HepG2 (cell line): ENCODE data around the gene FRMD6. TPM values are rescaled to one million over a fixed set of nuclear protein-coding genes. Genes with fewer than 3 reads are reported as not detected.
A peak's percentile ranks its signal among the peaks of the same experiment; 100 is the strongest.

ENCODE experiments used
- CBFB ChIP-seq: sonication (generic); formaldehyde crosslinking; IDR thresholded peaks from 2 replicates; pipeline ENCODE4 v1.4.0; 2020; ENCODE audit warnings: missing genetic modification reagents
- CTCF ChIP-seq: sonication (generic); formaldehyde crosslinking; IDR thresholded peaks from 2 replicates; pipeline ENCODE4 v1.5.0; 2020; ENCODE audit warnings: mild to moderate bottlenecking, missing genetic modification reagents, moderate library complexity
- GLI4 ChIP-seq: sonication (generic); formaldehyde crosslinking; IDR thresholded peaks from 2 replicates; pipeline ENCODE4 v1.5.1; 2020; ENCODE audit warnings: missing genetic modification reagents, mild to moderate bottlenecking, moderate library complexity, borderline replicate concordance
- JUND ChIP-seq: sonication (generic); formaldehyde crosslinking; IDR thresholded peaks from 2 replicates; pipeline ENCODE4 v1.8.0; 2022; ENCODE audit warnings: mild to moderate bottlenecking, missing genetic modification reagents
- KLF16 ChIP-seq, 2 experiments: sonication (generic) in 1 of 2; formaldehyde crosslinking in 1 of 2; IDR thresholded peaks; 2 replicates each; pipeline versions ENCODE4 v1.6.1 to v1.8.0; 2016 to 2023; ENCODE audit warnings: missing genetic modification reagents in 2 of 2, missing compliant biosample characterization in 1 of 2
- MIER2 ChIP-seq: IDR thresholded peaks from 2 replicates; pipeline ENCODE4 v1.6.1; 2016; ENCODE audit warnings: missing biosample characterization, missing genetic modification reagents
- NFE2L2 ChIP-seq: fragments of 150-350 bp; IDR thresholded peaks from 2 replicates; pipeline ENCODE4 v1.6.1; 2014; ENCODE audit warnings: low read length
- NFRKB ChIP-seq: fragments of 450-650 bp; IDR thresholded peaks from 2 replicates; pipeline ENCODE4 v1.6.1; 2017
- NONO ChIP-seq, 2 experiments: fragments of 450-650 bp in 1 of 2; sonication (generic) in 1 of 2; formaldehyde crosslinking in 1 of 2; IDR thresholded peaks in 1 of 2; conservative IDR thresholded peaks in 1 of 2; 2 replicates each; pipeline versions ENCODE4 v1.6.1 to v1.8.0; 2017 to 2022; ENCODE audit warnings: mild to moderate bottlenecking in 1 of 2, missing genetic modification reagents in 1 of 2, moderate library complexity in 1 of 2
- POLR2AphosphoS2 ChIP-seq: IDR thresholded peaks from 2 replicates; pipeline ENCODE4 v1.6.1; 2011; ENCODE audit warnings: low read depth, low read length, improper control_type of control experiment
- RXRA ChIP-seq: sonication (generic); formaldehyde crosslinking; IDR thresholded peaks from 2 replicates; pipeline ENCODE4 v1.5.1; 2020; ENCODE audit warnings: missing genetic modification reagents
- TAF15 ChIP-seq: fragments of 200-400 bp; formaldehyde crosslinking; IDR thresholded peaks from one replicate; pipeline ENCODE4 v1.6.1; 2018; ENCODE audit warnings: mild to moderate bottlenecking, low read depth, low read length; ENCODE audit not compliant: poor library complexity, severe bottlenecking
- THYN1 ChIP-seq: sonication (generic); formaldehyde crosslinking; IDR thresholded peaks from 2 replicates; pipeline ENCODE4 v1.8.1; 2023; ENCODE audit warnings: low read depth, mild to moderate bottlenecking, moderate library complexity, missing genetic modification reagents, borderline replicate concordance
- WIZ ChIP-seq: sonication (generic); formaldehyde crosslinking; IDR thresholded peaks from 2 replicates; pipeline ENCODE4 v1.5.1; 2020; ENCODE audit warnings: mild to moderate bottlenecking, missing genetic modification reagents
- XRCC5 ChIP-seq: fragments of 200-400 bp; formaldehyde crosslinking; optimal IDR thresholded peaks from 2 replicates; pipeline ENCODE3; 2017; ENCODE audit warnings: mild to moderate bottlenecking, low read length
- ZFAT ChIP-seq: sonication (generic); formaldehyde crosslinking; conservative IDR thresholded peaks from 2 replicates; pipeline ENCODE4 v1.8.1; 2023; ENCODE audit warnings: missing genetic modification reagents, inconsistent platforms
- ZFY ChIP-seq: sonication (generic); formaldehyde crosslinking; IDR thresholded peaks from 2 replicates; pipeline ENCODE4 v1.4.0; 2020; ENCODE audit warnings: missing genetic modification reagents
- ZMAT3 ChIP-seq: sonication (generic); formaldehyde crosslinking; conservative IDR thresholded peaks from 2 replicates; pipeline ENCODE4 v1.7.0; 2021; ENCODE audit warnings: missing genetic modification reagents
- ZNF12 ChIP-seq: sonication (generic); formaldehyde crosslinking; IDR thresholded peaks from 2 replicates; pipeline ENCODE4 v1.5.0; 2020; ENCODE audit warnings: missing genetic modification reagents
- ZNF232 ChIP-seq: sonication (generic); formaldehyde crosslinking; IDR thresholded peaks from 2 replicates; pipeline ENCODE4 v1.4.0; 2020; ENCODE audit warnings: missing genetic modification reagents, borderline replicate concordance
- ZNF510 ChIP-seq: sonication (generic); formaldehyde crosslinking; IDR thresholded peaks from 2 replicates; pipeline ENCODE4 v1.4.0; 2020; ENCODE audit warnings: low read depth, mild to moderate bottlenecking, missing genetic modification reagents
- ZSCAN25 ChIP-seq: sonication (generic); formaldehyde crosslinking; IDR thresholded peaks from 2 replicates; pipeline ENCODE4 v1.8.0; 2022; ENCODE audit warnings: mild to moderate bottlenecking, missing genetic modification reagents
- polyA plus RNA-seq, 8 experiments: library from polyadenylated mRNA; depleted of rRNA in 3 of 8; stranded (reverse) in 7 of 8; unstranded in 1 of 8; fragments of >200 nt; fragmentation: Illumina TruSeq in 4 of 8; extraction: Trizol in 4 of 8; gene quantifications; 2 replicates each; pipeline versions ENCODE4 v1.2.1 to v1.2.3, GENCODE V29; 2011 to 2016; ENCODE audit warnings: low read depth in 4 of 8, missing spikeins in 1 of 8, mixed read lengths in 1 of 8; ENCODE audit not compliant: insufficient read depth in 1 of 8
- total RNA-seq, 5 experiments: library from RNA; depleted of rRNA; stranded (reverse); fragments of >200 nt; fragmentation: Illumina TruSeq; extraction: Trizol; gene quantifications; 2 replicates each; pipeline ENCODE4 v1.2.3, GENCODE V29; 2016; ENCODE audit warnings: low read depth in 1 of 5
- TF ChIP-seq, protein P1 (sequence below): sonication (generic); formaldehyde crosslinking; IDR thresholded peaks from 2 replicates; pipeline ENCODE4 v1.5.1; 2020; ENCODE audit warnings: mild to moderate bottlenecking, missing genetic modification reagents, moderate library complexity
- TF ChIP-seq, protein P2 (sequence below): IDR thresholded peaks from 2 replicates; pipeline ENCODE4 v1.6.1; 2016; ENCODE audit warnings: missing genetic modification reagents, missing compliant biosample characterization

Gene FRMD6
- total and polyA plus RNA-seq, 2 of the 13 experiments (the other 11 are each of a cell fraction or from before 2014, with no cell fraction given) = 2.4 to 5.4 TPM

DNA sequence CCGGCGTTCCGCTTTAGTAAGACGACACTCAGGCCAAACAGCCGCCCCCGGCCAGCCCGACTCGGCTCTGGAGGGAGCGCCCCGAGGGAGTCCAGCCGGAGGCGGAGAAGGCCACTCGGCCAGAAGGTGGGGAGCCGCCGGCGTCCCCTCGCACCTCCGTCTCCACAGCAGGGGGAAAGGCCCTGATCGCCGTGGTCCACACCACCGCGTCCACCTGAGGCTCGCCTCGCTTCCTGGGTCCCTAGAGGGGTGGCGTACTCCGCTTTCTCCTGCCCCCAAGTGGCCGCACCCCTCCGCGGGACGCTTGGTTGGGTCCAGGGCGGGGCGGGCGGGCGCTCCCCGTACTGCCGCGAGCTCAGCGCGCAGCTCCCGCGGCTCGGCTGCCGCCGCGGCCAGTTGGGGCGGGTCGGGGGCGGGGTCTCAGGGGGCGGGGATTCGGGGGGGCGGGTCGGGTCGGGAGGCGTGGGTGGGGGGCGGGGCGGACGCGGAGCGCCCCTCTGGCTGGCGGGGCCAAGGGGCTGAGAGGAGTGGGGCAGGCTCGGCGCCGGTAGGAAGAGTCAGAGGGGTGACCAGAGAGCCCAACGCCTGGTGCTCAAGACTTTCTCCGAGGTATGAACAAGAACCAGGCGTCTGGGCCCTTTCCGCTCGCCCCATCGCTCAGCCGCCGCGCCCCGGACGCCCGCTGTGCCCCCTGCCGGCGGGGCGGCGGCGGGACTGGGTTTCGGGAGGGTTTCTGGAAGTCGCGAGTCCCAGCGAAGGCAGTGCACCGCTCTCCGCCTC, at the start of gene FRMD6 (continued):
- 0 out of 2 replicates have a peak, but pooled peaks have one; percentile 24 for TF ChIP-seq GLI4 (CRISPR knock-in tag)
- TF ChIP-seq KLF16 (CRISPR knock-in tag; IDR thresholded peaks at IDR 0.05) = 0 out of 4 replicates have a peak, but pooled peaks of 1 of the 2 experiments have one; percentile 19
- TF ChIP-seq RXRA (CRISPR knock-in tag) = peak; percentile 40; the same call in 1 of the 2 replicates
- TF ChIP-seq POLR2AphosphoS2 = no peak
- no peak for TF ChIP-seq NFE2L2
- TF ChIP-seq XRCC5 = peak; percentile 14
- no peak for TF ChIP-seq NONO (IDR thresholded peaks at IDR 0.05)
- peak; percentile 49 for TF ChIP-seq NONO (CRISPR knock-in tag; conservative IDR thresholded peaks at IDR 0.05)
- peak; percentile 71 for TF ChIP-seq ZFY (CRISPR knock-in tag)
- TF ChIP-seq WIZ (CRISPR knock-in tag) = 0 out of 2 replicates have a peak, but pooled peaks have one; percentile 5
- peak; percentile 15; the same call in 1 of the 2 replicates for TF ChIP-seq CBFB (CRISPR knock-in tag)
- TF ChIP-seq ZFAT (CRISPR knock-in tag) = 0 out of 2 replicates have a peak, but pooled peaks have one; percentile 35
- TF ChIP-seq NFRKB = no peak
- peak; percentile 13; the same call in 1 of the 2 replicates for TF ChIP-seq ZSCAN25 (CRISPR knock-in tag)
- TF ChIP-seq ZMAT3 (CRISPR knock-in tag) = peak; percentile 73; the same call in 1 of the 2 replicates
- TF ChIP-seq ZNF232 = 0 out of 2 replicates have a peak, but pooled peaks have one; percentile 48
- TF ChIP-seq ZNF12 = peak; percentile 22; the same call in 1 of the 2 replicates
- TF ChIP-seq ZNF510 = 0 out of 2 replicates have a peak, but pooled peaks have one; percentile 5
- TF ChIP-seq THYN1 (CRISPR knock-in tag) = no peak
- peak; percentile 75 for TF ChIP-seq CTCF (CRISPR knock-in tag)
- TF ChIP-seq, protein P1, sequence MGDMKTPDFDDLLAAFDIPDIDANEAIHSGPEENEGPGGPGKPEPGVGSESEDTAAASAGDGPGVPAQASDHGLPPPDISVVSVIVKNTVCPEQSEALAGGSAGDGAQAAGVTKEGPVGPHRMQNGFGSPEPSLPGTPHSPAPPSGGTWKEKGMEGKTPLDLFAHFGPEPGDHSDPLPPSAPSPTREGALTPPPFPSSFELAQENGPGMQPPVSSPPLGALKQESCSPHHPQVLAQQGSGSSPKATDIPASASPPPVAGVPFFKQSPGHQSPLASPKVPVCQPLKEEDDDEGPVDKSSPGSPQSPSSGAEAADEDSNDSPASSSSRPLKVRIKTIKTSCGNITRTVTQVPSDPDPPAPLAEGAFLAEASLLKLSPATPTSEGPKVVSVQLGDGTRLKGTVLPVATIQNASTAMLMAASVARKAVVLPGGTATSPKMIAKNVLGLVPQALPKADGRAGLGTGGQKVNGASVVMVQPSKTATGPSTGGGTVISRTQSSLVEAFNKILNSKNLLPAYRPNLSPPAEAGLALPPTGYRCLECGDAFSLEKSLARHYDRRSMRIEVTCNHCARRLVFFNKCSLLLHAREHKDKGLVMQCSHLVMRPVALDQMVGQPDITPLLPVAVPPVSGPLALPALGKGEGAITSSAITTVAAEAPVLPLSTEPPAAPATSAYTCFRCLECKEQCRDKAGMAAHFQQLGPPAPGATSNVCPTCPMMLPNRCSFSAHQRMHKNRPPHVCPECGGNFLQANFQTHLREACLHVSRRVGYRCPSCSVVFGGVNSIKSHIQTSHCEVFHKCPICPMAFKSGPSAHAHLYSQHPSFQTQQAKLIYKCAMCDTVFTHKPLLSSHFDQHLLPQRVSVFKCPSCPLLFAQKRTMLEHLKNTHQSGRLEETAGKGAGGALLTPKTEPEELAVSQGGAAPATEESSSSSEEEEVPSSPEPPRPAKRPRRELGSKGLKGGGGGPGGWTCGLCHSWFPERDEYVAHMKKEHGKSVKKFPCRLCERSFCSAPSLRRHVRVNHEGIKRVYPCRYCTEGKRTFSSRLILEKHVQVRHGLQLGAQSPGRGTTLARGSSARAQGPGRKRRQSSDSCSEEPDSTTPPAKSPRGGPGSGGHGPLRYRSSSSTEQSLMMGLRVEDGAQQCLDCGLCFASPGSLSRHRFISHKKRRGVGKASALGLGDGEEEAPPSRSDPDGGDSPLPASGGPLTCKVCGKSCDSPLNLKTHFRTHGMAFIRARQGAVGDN (CRISPR knock-in tag) = peak; percentile 53
- TF ChIP-seq TAF15 = peak; percentile 8
- TF ChIP-seq, protein P2, sequence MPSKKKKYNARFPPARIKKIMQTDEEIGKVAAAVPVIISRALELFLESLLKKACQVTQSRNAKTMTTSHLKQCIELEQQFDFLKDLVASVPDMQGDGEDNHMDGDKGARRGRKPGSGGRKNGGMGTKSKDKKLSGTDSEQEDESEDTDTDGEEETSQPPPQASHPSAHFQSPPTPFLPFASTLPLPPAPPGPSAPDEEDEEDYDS (CRISPR knock-in tag) = 0 out of 2 replicates have a peak, but pooled peaks have one; percentile 26
- no peak for TF ChIP-seq MIER2 (CRISPR knock-in tag)
- TF ChIP-seq JUND (CRISPR knock-in tag) = 0 out of 2 replicates have a peak, but pooled peaks have one; percentile 14
